Liver (tissue), 3 donors: ENCODE results near the gene SPATS1.
"Not testable (repeated sequence)": the region's sequence is repeated elsewhere in the genome, so short reads cannot be mapped to it uniquely, and the experiment has no call there.

ENCODE experiments used
- ATF3 ChIP-seq: IDR thresholded peaks from 2 replicates; pipeline ENCODE4 v1.6.1; 2016; ENCODE audit warnings: antibody characterized with exemption
- CTCF ChIP-seq: fragments of 150-350 bp; IDR thresholded peaks from 2 replicates; pipeline ENCODE4 v1.5.1; 2017; ENCODE audit warnings: improper control_type of control experiment, low read depth, low read length; ENCODE audit not compliant: missing input control
- EGR1 ChIP-seq, 2 donors: IDR thresholded peaks; 2 replicates each; pipeline ENCODE4 v1.6.1; 2016 to 2018; ENCODE audit warnings: antibody characterized with exemption in 2 of 2, low read depth in 2 of 2
- GABPA ChIP-seq, 2 donors: IDR thresholded peaks in 1 of 2; conservative IDR thresholded peaks in 1 of 2; 2 replicates each; pipeline ENCODE4 v1.6.1; 2016; ENCODE audit warnings: antibody characterized with exemption in 2 of 2, mild to moderate bottlenecking in 1 of 2, moderate library complexity in 1 of 2
- HNF4G ChIP-seq: IDR thresholded peaks from 2 replicates; pipeline ENCODE4 v1.6.1; 2016; ENCODE audit warnings: antibody characterized with exemption
- JUND ChIP-seq, 2 donors: IDR thresholded peaks; 2 replicates each; pipeline ENCODE4 v1.6.1; 2016; ENCODE audit warnings: antibody characterized with exemption in 2 of 2
- MAX ChIP-seq: IDR thresholded peaks from 2 replicates; pipeline ENCODE4 v1.6.1; 2016; ENCODE audit warnings: antibody characterized with exemption
- RAD21 ChIP-seq, 2 donors: IDR thresholded peaks; 2 replicates each; pipeline ENCODE4 v1.6.1; 2016; ENCODE audit warnings: antibody characterized with exemption in 2 of 2, mild to moderate bottlenecking in 2 of 2
- RXRA ChIP-seq, 2 donors: IDR thresholded peaks; 2 replicates each; pipeline ENCODE4 v1.6.1; 2017 to 2018; ENCODE audit warnings: antibody characterized with exemption in 2 of 2, mild to moderate bottlenecking in 1 of 2
- SP1 ChIP-seq: IDR thresholded peaks from 2 replicates; pipeline ENCODE4 v1.6.1; 2018; ENCODE audit warnings: antibody characterized with exemption, mild to moderate bottlenecking
- TAF1 ChIP-seq: conservative IDR thresholded peaks from 2 replicates; pipeline ENCODE4 v1.6.1; 2016; ENCODE audit warnings: antibody characterized with exemption, mild to moderate bottlenecking
- YY1 ChIP-seq: IDR thresholded peaks from 2 replicates; pipeline ENCODE4 v1.6.1; 2016; ENCODE audit warnings: antibody characterized with exemption, mild to moderate bottlenecking
- ZBTB33 ChIP-seq: IDR thresholded peaks from 2 replicates; pipeline ENCODE4 v1.6.1; 2016; ENCODE audit warnings: antibody characterized with exemption
- TF ChIP-seq, protein P1 (sequence below): IDR thresholded peaks from 2 replicates; pipeline ENCODE4 v1.6.1; 2016; ENCODE audit warnings: antibody characterized with exemption, mild to moderate bottlenecking
- donor health status: healthy.
- donor health status: healthy.

GRCh38 chr6:44317136-44317631 lies 25.3 kb upstream of the SPATS1 start:
- TF ChIP-seq CTCF; MAX; RAD21 (IDR thresholded peaks at IDR 0.05); EGR1 (IDR thresholded peaks at IDR 0.05; ENCODE audit: low read depth in 2 of 2); YY1; ZBTB33; JUND (IDR thresholded peaks at IDR 0.05); RXRA (IDR thresholded peaks at IDR 0.05); SP1; GABPA (IDR thresholded peaks at IDR 0.05 in 1 of 2, conservative IDR thresholded peaks at IDR 0.05 in 1 of 2); HNF4G; ATF3; TAF1: not testable (repeated sequence)
- TF ChIP-seq, protein P1, sequence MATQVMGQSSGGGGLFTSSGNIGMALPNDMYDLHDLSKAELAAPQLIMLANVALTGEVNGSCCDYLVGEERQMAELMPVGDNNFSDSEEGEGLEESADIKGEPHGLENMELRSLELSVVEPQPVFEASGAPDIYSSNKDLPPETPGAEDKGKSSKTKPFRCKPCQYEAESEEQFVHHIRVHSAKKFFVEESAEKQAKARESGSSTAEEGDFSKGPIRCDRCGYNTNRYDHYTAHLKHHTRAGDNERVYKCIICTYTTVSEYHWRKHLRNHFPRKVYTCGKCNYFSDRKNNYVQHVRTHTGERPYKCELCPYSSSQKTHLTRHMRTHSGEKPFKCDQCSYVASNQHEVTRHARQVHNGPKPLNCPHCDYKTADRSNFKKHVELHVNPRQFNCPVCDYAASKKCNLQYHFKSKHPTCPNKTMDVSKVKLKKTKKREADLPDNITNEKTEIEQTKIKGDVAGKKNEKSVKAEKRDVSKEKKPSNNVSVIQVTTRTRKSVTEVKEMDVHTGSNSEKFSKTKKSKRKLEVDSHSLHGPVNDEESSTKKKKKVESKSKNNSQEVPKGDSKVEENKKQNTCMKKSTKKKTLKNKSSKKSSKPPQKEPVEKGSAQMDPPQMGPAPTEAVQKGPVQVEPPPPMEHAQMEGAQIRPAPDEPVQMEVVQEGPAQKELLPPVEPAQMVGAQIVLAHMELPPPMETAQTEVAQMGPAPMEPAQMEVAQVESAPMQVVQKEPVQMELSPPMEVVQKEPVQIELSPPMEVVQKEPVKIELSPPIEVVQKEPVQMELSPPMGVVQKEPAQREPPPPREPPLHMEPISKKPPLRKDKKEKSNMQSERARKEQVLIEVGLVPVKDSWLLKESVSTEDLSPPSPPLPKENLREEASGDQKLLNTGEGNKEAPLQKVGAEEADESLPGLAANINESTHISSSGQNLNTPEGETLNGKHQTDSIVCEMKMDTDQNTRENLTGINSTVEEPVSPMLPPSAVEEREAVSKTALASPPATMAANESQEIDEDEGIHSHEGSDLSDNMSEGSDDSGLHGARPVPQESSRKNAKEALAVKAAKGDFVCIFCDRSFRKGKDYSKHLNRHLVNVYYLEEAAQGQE = not testable (repeated sequence)
